ENCODE results near the gene POU2AF2. TPM values are rescaled to one million over a fixed set of nuclear protein-coding genes. Genes with fewer than 3 reads are reported as not detected.

The POU2AF2 gene, protein sequence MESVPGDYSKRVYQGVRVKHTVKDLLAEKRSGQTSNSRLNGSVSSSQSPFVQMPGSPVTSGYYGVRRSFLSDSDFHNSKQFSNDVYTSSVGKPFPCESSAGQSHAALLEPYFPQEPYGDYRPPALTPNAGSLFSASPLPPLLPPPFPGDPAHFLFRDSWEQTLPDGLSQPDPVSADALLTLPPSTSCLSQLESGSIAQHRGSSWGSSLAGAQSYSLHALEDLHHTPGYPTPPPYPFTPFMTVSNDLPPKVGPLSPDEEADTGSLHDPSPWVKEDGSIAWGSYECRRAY
- total RNA-seq (ENCODE audit: unreplicated experiment) = not detected
- long read RNA-seq = 0 reads

DNA sequence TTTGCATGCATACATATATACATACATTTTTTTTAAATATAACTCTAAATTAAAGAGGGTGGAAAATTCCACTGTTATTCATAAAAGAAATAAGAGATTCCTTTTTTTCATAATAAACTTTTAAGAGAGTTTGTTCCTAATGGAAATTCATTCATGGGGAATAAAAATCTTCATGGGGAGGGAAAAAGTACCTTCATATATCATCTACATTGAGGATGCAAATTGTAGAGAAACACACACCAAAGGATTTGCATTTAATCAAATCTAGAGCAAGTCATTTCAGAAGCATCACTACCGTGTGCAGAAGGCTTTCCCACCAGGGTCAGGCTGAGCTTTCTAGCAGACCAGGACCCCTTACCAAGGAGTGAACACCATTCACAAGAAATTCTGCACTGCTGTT, at the start of gene POU2AF2:
TSS of gene POU2AF2 (plus strand) at position 301 of the 400 bp plus-strand sequence. CDS start 129 bp downstream, outside the sequence.
- no peaks in the 10 kb centered on the region for H3K36me3 Mint-ChIP-seq (ENCODE audit: low read depth, unreplicated experiment)
- no peaks in the 10 kb centered on the region for H3K4me1 Mint-ChIP-seq (ENCODE audit: unreplicated experiment)
- H3K27me3 Mint-ChIP-seq (ENCODE audit: unreplicated experiment) = no peaks in the 10 kb centered on the region
- no peak within 1 kb of the TSS for H3K4me3 Mint-ChIP-seq (ENCODE audit: unreplicated experiment)
- H3K9me3 Mint-ChIP-seq (ENCODE audit: unreplicated experiment) = no peaks in the 10 kb centered on the region
- TF ChIP-seq, protein P1, sequence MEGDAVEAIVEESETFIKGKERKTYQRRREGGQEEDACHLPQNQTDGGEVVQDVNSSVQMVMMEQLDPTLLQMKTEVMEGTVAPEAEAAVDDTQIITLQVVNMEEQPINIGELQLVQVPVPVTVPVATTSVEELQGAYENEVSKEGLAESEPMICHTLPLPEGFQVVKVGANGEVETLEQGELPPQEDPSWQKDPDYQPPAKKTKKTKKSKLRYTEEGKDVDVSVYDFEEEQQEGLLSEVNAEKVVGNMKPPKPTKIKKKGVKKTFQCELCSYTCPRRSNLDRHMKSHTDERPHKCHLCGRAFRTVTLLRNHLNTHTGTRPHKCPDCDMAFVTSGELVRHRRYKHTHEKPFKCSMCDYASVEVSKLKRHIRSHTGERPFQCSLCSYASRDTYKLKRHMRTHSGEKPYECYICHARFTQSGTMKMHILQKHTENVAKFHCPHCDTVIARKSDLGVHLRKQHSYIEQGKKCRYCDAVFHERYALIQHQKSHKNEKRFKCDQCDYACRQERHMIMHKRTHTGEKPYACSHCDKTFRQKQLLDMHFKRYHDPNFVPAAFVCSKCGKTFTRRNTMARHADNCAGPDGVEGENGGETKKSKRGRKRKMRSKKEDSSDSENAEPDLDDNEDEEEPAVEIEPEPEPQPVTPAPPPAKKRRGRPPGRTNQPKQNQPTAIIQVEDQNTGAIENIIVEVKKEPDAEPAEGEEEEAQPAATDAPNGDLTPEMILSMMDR (IDR thresholded peaks at IDR 0.05; ENCODE audit: unreplicated experiment) = no peak
- no peak within 1 kb of the TSS for H3K27ac Mint-ChIP-seq (ENCODE audit: unreplicated experiment)
- DNase-seq (ENCODE audit: low spot score) = no peak

DNA sequence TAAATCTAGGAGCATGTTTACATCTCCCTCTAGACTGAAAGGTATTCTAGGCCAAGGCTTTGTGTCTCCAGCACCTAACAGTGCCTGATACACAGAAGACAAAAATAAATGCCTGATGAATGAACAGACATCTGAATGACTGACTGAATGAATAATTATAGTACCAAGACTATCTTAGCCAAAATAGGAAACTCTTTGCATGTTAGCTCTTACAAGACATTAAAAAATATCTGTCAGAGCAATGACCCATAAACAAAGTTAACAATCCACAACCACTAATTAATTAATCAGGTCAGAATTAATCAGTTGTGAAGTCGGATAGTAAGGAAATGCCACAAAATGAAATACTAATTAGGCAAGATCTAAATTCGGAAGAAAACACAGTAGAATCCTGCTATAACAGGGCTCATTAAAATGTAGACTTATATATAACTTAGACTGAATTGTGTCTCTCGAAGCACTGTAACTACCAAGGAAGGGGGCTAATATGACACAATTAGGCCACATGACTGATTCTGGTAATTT, 45.5 kb upstream of the POU2AF2 start:
- no peaks in the 10 kb centered on the region for H3K27me3 Mint-ChIP-seq (ENCODE audit: unreplicated experiment)
- no peak for DNase-seq (ENCODE audit: low spot score)
- no peak overlapping the region for H3K27ac Mint-ChIP-seq (ENCODE audit: unreplicated experiment)
- TF ChIP-seq, protein P1 (IDR thresholded peaks at IDR 0.05; ENCODE audit: unreplicated experiment) = no peak
- no peaks in the 10 kb centered on the region for H3K9me3 Mint-ChIP-seq (ENCODE audit: unreplicated experiment)
- no peak overlapping the region for H3K4me3 Mint-ChIP-seq (ENCODE audit: unreplicated experiment)
- H3K4me1 Mint-ChIP-seq (ENCODE audit: unreplicated experiment) = no peaks in the 10 kb centered on the region
- no peaks in the 10 kb centered on the region for H3K36me3 Mint-ChIP-seq (ENCODE audit: low read depth, unreplicated experiment)

DNA sequence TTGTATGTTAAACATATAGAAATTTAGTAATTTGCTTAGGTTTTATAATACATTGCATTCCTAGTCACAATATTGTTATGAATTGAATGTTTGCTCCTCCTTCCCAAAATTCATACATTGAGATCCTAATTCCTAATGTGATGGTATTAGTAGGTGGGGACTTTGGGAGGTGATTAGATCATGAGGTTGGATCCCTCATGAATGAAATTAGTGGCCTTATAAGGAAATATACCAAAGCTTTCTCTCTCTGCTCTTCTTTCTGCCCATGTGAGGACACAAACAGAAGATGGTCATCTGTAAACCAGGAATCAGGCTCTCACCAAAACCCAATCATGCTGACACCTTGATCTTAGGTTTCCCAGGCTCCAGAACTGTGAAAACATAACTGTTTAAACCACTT, 41.3 kb upstream of the POU2AF2 start:
- no peak for DNase-seq (ENCODE audit: low spot score)
- H3K9me3 Mint-ChIP-seq (ENCODE audit: unreplicated experiment) = no peaks in the 10 kb centered on the region
- H3K4me3 Mint-ChIP-seq (ENCODE audit: unreplicated experiment) = no peak overlapping the region
- no peaks in the 10 kb centered on the region for H3K27me3 Mint-ChIP-seq (ENCODE audit: unreplicated experiment)
- H3K27ac Mint-ChIP-seq (ENCODE audit: unreplicated experiment) = no peak overlapping the region
- TF ChIP-seq, protein P1 (IDR thresholded peaks at IDR 0.05; ENCODE audit: unreplicated experiment) = no peak
- no peaks in the 10 kb centered on the region for H3K4me1 Mint-ChIP-seq (ENCODE audit: unreplicated experiment)
- no peaks in the 10 kb centered on the region for H3K36me3 Mint-ChIP-seq (ENCODE audit: low read depth, unreplicated experiment)

DNA sequence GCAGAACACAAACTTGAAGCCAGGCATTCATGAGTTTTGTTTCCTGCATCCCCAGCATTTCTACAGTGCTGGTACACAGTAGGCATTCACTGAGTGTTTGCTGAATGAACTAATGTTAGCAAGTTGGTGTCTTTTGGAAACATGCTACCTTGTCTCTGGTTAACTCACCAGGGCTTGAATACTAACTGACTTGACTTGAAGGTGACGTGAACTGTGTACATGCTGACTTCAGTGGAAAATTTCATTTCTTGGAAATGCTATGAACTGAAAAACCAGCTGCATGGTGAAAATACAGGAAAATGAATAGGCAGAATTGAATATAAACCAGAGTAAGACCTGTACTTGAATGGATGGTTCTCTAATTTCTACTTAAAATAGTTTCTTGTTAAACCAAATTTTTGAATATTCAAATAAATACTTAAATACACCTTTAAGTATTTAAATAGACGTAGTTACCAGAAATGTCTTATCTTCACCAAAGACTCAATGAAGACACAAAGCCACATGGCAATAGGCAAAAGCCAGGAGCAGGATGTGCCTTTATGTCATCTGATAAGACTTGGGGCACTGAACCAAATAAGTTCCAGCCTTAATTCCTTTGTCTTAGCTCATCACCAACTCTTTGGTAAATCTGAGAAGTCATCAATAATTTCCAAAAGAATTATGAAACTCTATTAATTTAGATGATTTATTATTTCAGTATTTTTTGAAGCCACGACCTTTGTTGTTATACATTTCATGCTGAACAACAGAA, 39.7 kb upstream of the POU2AF2 start:
- Mint-ChIP-seq H3K4me3 (ENCODE audit: unreplicated experiment) (no peak overlapping the region), H3K4me1 (ENCODE audit: unreplicated experiment) (no peaks in the 10 kb centered on the region), H3K9me3 (ENCODE audit: unreplicated experiment) (no peaks in the 10 kb centered on the region), H3K27ac (ENCODE audit: unreplicated experiment) (no peak overlapping the region), H3K36me3 (ENCODE audit: low read depth, unreplicated experiment) (no peaks in the 10 kb centered on the region), H3K27me3 (ENCODE audit: unreplicated experiment) (no peaks in the 10 kb centered on the region)
- DNase-seq (ENCODE audit: low spot score) = no peak
- TF ChIP-seq, protein P1 (IDR thresholded peaks at IDR 0.05; ENCODE audit: unreplicated experiment) = no peak

DNA sequence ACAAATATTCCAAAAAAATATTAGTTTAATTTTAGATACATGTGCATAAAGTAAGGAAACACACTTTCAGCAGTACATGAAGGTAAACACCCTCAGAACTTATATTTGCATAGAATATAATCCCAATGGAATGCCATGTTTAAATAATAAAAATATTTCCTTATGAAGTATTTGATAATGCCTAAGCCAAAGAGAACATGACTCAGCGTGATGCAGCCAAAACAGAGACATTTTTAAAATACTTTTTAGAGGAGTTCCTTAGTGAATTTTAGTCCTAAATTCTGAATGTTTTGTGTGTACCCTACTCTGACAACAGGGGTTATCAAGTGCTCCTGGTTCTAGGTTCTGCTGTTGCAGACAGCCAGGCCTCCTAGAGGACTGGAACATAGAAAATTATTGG, 39.1 kb upstream of the POU2AF2 start:
- no peak for DNase-seq (ENCODE audit: low spot score)
- Mint-ChIP-seq H3K27me3 (ENCODE audit: unreplicated experiment) (no peaks in the 10 kb centered on the region), H3K4me3 (ENCODE audit: unreplicated experiment) (no peak overlapping the region), H3K36me3 (ENCODE audit: low read depth, unreplicated experiment) (no peaks in the 10 kb centered on the region), H3K4me1 (ENCODE audit: unreplicated experiment) (no peaks in the 10 kb centered on the region), H3K9me3 (ENCODE audit: unreplicated experiment) (no peaks in the 10 kb centered on the region), H3K27ac (ENCODE audit: unreplicated experiment) (no peak overlapping the region)
- TF ChIP-seq, protein P1 (IDR thresholded peaks at IDR 0.05; ENCODE audit: unreplicated experiment) = no peak
